MV-4-11 (cell line): ENCODE data around the gene PSG3.
A peak's percentile ranks its signal among the peaks of the same experiment; 100 is the strongest.
"Not testable (repeated sequence)": the region's sequence is repeated elsewhere in the genome, so short reads cannot be mapped to it uniquely, and the experiment has no call there.

Source experiments
- DNase-seq: peaks from one replicate; lab custom pipeline; 2025; lab: John Stamatoyannopoulos, UW

PSG3 gene

DNA sequence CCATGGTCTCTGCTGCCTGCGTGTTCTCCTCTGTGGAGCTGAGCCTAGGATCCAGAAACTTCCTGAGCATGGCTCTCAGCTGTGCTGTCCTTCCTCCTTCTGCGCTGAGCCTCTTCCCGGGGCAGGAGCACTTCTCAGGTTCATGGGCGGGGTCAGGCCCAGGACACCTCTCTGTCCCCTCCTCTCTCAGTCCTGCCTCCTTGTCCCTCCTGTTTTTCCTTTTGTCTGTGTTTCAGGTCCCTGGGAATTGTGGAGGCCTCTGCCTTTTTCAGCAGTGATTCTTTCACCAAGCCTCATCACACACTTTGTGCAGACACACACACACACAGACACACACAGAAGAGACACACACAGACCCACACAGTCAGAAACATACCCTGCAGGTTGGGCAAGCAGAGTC lies at the start of gene PSG3:
PSG3 (minus strand) TSS at position 101 of the 400 bp plus-strand sequence; CDS start at position 4, 97 bp downstream.
- DNase-seq, result not testable (repeated sequence)

DNA sequence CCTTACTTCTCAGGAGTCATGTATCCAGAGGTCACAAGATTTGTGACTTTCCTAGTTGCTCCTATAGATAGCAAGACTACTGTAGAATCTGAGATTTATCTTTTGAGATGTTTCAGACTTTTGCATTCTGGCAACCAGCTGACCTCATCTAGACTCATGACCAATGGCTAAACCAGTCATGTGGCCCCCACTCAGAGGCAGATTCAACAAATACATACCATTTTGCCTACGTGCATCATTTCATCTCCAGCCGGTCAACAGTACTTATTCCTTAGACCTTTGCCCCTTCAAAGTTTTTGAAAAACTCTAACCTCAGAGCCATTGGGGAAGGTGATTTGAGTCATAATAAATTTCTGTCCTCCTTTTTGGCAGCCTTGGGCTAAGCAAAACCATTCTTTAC lies 48.5 kb upstream of the PSG3 start:
- not testable (repeated sequence) for DNase-seq

- not testable (repeated sequence) for DNase-seq
Measured at GRCh38 chr19:42787766-42788165, 47.5 kb upstream of the PSG3 start.

DNA sequence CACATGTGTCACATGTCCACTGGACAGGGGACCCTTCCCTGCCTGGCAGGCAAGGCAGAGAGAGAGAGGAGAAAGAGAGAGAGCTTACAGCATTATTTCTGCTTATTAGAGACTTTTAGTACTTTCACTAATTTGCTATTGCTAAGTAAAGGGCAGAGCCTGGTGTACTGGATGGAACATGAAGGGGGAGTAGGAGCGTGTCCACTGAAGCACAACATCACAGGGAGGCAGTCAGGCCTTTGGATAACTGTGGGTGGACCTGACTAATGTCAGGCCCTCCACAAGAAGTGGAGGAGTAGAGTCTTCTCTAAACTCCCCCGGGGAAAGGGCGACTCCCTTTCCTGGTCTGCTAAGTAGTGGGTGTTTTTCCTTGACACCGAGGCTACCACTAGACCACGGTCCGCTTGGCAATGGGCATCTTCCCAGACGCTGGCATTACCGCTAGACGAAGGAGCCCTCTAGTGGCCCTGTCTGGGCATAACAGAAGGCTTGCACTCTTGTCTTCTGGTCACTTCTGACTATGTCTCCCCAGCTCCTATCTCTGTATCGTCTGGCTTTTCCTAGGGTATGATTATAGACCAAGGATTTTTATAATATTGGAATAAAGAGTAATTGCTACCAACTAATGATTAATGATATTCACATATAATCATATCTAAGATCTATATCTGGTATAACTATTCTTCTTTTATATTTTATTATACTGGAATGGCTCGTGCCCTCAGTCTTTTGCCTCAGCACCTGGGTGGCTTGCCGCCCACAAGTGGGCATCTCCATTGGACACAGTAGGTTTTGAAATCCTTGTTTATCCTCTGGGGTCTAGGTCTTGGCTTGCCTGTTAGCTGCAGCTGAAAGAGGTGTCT lies 36.7 kb upstream of the PSG3 start:
- peak; percentile 18 for DNase-seq

DNA sequence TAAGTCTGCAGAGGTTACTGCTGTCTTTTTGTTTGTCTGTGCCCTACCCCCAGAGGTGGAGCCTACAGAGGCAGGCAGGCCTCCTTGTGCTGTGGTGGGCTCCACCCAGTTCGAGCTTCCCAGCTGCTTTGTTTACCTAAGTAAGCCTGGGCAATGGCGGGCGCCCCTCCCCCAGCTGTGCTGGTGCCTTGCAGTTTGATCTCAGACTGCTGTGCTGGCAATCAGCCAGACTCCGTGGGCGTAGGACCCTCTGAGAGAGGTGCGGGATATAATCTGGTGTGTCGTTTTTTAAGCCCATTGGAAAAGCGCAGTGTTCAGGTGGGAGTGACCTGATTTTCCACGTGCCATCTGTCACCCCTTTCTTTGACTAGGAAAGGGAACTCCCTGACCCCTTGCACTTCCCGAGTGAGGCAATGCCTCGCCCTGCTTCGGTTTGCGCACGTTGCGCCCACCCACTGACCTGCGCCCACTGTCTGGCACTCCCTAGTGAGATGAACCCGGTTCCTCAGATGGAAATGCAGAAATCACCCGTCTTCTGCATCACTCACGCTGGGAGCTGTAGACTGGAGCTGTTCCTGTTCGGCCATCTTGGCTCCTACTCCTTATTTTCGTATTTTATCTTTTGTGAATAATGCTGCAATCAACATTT lies 34.4 kb upstream of the PSG3 start:
- DNase-seq, result not testable (repeated sequence)

- not testable (repeated sequence) for DNase-seq
Measured at GRCh38 chr19:42767319-42767718, 27.0 kb upstream of the PSG3 start.

- not testable (repeated sequence) for DNase-seq
Measured at GRCh38 chr19:42766871-42767270, 26.6 kb upstream of the PSG3 start.

DNA sequence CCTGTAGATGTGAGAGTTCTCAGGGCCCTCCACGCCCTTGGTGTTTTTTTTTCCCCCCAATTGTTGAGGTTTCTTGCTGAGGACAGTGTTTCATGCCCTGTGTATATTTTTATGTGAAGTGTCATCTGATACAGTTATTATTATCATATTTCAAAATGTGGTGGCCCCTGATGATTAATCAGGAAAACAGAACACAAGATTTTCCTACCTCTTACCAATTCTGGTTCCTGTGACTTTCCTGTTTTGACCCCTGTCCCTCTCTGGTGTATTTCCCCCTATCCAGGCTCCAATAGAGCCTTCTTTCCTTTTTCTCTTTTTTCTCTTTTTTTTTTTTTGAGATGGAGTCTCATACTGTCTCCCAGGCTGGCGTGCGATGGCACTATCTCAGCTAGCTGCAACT lies 24.6 kb upstream of the PSG3 start:
- DNase-seq, result no peak

DNA sequence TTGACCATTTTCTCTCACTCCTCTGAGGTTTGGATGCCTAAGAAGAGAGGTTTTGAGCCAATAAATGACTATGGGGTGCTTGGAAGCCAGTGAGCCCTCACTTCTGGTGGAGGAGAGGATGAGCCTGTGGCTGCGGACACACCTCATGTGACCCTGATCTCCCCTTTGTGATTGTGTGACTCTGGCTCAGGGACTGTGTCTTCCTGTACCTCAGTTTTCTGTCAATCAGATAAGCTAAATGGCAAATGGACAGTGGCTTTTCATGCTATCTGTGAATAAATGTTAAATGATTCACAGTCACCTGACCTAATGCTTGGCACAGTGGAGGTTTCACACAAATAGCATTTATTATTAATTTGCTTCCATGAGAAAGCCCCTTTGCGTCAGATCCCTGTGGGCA lies 22.5 kb upstream of the PSG3 start:
- no peak for DNase-seq

- not testable (repeated sequence) for DNase-seq
Measured at GRCh38 chr19:42761924-42762295, 21.6 kb upstream of the PSG3 start.

GRCh38 chr19:42760954-42761923 lies 21.0 kb upstream of the PSG3 start:
- DNase-seq, result not testable (repeated sequence)

DNA sequence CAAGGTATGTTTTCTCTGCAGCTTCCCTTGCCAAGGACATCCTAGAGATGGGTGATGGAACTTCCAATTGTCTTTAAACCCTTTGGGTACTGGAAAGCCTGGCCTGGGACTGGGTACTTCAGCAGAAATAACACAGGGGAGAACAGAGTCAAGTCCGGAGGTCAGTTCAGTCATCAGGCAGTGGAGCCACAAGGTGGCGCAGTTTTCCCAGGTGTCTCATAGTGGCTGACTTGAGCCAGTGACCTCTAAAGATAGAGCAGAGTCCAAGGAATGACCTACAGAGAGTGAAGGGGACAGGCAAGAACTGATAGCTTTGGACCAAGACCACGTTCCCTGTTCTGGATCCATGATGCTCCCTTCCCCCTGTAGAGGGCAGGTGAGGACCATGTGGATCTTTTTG lies 18.4 kb upstream of the PSG3 start:
- DNase-seq, result not testable (repeated sequence)

GRCh38 chr19:42752246-42752645 lies 12.0 kb upstream of the PSG3 start:
- not testable (repeated sequence) for DNase-seq

GRCh38 chr19:42741726-42742607 lies 1.7 kb upstream of the PSG3 start:
- not testable (repeated sequence) for DNase-seq

DNA sequence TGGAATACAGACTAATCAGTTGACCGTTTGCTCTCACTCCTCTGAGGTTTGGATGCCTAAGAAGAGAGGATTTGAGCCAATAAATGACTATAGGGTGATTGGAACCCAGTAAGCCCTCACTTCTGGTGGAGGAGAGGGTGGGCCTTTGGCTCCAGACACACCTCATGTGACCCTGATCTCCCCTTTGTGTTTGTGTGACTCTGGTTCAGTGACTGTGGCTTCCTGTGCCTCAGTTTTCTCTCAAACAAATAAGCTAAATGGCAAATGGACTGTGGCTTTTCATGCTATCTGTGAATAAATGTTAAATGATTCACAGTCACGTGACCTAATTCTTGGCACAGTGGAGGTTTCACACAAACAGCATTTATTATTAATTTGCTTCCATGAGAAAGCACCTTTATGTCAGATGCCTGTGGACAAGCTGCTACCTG lies 2.7 kb downstream of the PSG3 start:
- DNase-seq, result not testable (repeated sequence)

DNA sequence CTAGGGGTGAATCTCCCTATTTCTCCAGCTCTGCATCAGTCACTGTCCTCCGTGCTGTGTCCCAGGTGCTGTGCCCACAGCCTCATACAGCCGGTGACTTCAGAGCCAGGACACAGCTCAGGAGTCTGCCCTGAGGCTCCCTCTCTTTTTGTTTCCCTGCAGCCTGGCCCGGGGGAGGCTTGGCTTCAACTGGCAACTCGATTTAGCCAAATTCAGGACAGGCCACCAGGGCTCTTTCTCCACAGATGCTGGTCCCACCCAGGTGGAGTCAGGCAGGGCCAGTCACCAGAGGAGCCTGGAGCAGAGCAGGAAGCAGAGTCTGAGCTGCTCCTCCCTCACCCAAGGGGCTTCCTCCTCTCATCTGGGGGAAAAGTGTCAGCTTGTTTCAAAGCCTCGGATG lies 11.9 kb downstream of the PSG3 start:
- DNase-seq, result not testable (repeated sequence)

DNA sequence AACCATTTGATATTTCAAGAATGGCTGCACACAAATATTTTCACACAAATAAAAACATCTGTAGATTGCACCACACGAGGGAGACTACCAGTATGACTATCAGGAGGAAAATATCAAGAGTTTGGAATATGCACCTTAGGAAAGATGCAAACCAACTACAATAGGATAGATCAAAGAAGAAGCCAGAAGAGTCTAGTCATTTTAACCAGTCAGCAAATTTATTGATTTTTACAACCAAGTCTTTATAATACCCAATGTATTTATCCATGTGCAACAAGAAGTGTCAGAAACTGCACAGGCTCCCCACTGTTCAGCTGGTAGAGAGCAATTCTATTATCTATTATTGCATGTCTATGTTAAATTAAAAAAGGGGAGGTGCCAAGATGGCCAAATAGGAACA lies 26.3 kb downstream of the PSG3 start:
- not testable (repeated sequence) for DNase-seq

DNA sequence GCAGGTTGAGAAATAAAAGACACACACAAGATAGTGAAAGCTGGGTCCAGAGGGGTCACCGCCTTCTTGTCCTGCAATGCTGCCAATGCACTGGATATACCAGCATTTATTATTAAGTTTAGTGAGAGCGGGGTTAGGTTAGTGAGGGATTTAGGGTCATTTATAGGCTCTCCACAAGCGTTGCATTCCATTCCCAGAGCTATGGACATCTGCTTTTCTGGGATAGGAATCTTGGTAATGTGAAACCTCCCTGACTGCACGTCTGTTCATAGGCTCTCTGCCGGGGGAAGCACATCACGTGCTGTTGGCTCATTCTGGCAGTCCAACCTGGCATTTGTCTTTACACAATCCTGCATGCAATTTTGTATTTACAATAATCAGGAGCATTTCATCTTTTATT lies 27.5 kb downstream of the PSG3 start:
- DNase-seq, result not testable (repeated sequence)

DNA sequence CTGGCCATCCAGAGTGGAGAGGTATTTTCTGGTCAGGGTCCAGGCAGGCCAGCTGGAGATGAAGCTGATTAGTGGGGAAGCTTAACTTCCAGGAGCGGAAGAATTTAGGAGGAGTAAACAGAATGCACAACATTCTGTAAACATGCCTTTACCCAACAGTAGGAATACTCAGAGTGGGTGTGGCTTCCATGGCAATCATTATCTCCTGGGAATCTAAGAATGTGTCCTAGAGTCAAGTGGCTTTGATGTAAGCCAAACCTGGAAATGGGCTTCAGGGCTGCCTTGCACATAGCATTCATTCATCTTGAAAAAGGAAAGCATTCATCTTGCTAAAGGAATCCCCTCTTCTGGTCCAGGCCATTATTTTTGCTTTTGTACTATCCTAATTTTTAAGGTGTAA lies 29.3 kb downstream of the PSG3 start:
- not testable (repeated sequence) for DNase-seq

DNA sequence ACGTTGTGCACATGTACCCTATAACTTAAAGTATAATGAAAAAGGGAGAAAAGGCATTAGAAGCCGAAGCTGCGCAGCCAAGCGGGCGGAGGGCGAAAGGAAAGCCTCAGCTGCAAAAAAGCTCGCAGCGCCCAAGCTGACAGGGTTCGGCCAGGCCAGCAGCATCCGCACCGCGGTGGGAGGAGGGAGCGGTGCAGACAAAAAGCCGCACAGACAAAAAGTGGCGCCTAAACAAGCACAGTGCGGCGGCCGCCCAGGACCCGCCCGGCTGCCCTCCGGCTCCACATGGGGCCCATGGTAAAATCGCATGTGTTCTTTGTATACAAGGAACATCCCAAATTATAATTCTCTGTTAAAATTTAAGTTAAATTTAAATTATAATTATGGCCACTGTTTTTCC lies 42.4 kb downstream of the PSG3 start:
- DNase-seq, result no peak
